GM18519 (cell line): ENCODE results near the gene MGMT.

ENCODE experiments used
- ATAC-seq: cut with Tn5 transposase; IDR thresholded peaks from one replicate; pipeline ENCODE4 v1.9.1; 2021; ENCODE audit warnings: mild to moderate bottlenecking, moderate library complexity; ENCODE audit not compliant: unreplicated experiment, low FRiP score

The MGMT gene

DNA sequence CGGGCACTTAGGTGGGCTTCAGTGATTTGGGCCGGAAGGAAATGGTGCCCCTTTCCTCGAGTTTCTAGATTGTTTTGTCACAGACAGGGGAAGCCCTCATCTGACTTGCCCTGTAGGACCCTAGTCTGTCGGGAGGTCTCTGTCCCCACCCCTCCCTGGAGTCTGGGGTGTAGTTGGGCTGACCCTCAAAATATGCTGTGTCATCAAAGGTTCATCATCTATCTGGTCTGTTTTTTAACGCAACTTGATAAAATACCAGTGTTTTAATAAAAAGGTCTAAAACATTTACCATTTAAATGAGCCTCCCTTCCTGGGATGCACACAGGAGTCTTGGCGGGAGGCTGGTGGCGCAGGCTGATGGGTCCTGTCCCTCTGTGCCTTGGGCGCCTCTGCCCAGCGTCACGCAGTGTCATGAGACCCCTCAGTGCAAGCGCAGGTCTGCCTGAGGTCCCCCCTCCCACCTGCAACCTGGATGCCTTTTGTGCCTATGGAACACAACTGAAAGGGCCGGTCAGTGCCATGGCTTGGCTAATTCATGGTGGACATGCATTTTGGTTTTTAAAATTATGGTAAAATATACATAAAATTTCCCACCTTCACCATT is 146.4 kb downstream of the MGMT start:
- ATAC-seq, result no peak

DNA sequence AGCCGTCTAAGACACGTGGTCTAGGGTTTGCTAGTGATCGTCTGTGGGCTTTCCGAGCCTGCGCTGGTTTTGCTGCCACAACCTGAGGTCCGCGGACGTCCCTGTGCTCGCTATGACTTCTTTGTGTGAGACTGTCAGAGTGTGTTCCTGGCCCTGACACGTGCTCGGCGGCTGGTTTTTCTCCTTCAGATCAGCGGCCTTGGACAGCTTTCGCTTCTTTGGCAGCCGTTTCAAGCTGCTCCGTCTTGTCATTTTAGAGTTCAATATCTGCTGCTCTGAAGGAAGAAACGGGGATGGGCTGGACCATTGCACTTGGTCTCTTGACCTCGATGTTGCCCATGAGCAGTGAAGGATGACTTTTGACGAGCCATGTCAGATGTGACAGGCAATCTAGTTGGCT is 147.3 kb downstream of the MGMT start:
- no peak for ATAC-seq

DNA sequence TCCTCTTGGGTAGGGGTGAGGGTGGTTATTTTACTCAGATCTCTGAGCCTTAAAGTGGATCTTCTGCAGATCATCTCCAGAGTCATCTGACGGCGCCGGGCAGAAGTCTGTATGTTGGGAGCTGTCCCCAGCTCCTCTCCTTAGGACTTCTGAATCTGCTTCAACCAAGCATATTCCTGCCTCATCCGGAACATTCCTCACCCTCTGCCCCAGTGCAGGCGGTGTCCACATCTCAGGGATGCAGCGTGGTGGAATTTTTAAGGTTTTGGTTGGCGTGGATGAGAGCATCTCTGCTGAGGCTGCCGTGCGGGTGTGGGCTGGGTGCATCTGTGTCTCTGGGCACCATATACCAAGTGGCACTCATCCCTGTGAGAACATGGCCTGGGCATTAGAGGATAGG is 148.3 kb downstream of the MGMT start:
- no peak for ATAC-seq

DNA sequence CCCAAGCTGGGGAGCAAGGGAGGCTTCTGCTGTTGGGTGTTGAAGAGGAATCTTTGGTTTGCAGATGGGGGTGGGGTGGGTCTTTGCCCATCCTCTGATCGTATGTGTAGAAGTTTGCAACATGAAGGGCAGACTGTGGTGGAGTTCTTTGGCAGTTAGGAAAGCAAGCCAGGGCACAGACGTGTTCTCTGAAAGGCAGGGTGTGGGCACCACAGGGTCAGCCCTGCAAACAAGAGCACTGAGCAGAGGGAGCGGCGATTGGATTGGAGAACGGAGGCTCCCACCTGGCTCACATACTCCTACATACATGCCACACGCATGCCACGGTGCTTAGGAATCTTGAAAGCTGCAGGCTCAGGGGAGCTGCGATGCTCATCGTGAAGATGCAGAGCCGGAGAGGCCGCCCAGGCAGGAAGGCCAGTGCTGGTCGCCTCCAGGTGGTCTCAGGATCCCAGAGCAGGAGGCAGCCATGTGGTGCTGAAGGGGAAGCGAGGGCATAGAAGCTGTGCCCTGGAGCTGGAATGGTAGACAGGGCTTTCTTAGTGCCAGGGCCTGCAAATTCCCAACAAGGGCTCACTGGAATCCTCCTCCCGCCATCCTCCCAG is 149.0 kb downstream of the MGMT start:
- no peak for ATAC-seq

DNA sequence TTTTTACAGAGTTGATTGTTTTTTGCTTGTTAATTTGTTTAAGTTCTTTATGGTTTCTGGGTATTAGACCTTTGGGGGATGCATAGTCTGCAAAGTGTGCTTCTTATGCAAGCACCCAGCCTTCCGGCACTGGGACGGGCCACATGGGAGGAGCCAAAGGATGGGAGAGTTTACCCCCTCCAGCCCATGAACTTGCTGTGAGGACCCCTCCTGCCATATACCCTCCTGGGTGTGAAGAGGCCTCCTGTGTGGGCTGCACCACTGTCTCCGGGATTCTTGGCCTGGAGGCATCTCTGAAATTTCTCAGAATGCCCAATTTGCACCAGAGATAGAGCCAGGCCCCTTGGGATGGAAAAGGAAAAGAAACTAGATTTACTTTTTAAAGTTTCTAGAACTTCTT is 150.7 kb downstream of the MGMT start:
- ATAC-seq, result no peak

DNA sequence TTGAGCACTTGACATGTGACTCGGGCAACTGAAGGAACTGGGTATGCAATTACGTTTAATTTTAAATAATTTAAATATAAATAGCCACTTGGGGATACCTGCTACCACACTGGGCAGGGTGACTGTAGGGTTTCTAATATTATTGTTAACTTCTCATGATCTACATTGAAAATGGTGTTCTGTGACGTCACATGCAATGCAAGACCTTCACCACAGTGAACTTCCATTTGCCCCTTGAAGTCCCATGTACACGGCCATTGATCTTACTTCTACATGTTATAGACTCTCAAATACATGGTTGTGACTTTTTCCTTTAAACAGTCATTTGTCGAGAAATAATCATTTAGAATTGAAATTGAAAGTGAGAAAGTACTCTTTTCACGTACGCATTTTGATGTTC is 154.0 kb downstream of the MGMT start:
- no peak for ATAC-seq

DNA sequence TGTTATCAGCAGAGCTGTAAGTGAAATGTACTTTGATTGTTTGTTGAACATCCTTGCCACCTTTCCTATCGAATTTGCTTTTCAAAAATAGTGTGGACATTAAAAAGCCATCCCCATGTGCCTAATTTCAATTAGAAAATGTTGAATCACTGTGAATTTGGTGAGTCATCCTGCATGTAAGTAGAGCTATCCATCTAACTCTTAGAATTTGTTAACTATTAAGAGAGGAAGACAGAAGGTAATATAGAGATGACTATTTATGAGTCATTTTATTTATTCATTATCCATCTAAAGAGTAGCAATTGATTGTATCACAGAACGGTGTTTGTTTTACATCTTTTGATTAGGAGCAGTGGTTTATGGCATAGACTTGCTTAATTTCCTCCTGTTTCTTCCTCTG is 154.7 kb downstream of the MGMT start:
- no peak for ATAC-seq

DNA sequence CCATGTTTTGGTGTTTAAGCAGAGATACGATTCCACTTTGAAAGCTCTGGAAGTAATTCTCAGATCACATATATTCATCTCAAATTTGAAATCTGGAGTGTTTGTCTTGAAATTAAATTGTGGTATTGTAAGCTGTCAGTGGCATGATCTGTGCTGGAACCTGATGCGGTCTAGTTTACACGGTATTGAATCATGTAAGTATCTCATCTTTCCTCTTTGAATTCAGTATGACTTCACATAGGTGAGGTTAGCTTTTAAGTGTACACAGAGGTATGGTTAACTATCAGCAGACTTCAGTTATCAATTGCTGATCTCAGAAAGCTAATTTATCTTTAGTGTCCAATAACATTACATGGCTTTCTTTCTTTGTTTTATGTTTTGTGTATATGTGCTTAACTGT is 155.2 kb downstream of the MGMT start:
- ATAC-seq, result no peak

DNA sequence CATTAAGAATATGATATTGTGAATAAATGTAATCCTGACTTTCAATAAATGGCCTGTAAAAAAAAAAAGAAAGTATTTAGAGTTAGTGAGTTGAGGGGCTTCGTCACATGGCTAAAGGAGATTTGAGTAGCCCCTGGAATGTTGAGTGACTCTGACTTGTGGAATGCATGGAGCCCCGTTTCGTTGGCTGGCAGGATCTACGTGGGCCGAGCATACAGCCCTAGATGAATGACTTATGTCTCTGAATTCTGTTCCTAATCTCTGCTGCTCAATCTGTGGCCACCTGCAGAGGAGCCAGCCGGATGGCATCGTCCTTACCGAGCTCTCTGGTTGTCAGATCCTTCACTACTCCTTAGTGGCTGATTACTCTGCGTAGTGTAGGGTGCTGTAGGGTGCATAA is 155.7 kb downstream of the MGMT start:
- ATAC-seq, result no peak

DNA sequence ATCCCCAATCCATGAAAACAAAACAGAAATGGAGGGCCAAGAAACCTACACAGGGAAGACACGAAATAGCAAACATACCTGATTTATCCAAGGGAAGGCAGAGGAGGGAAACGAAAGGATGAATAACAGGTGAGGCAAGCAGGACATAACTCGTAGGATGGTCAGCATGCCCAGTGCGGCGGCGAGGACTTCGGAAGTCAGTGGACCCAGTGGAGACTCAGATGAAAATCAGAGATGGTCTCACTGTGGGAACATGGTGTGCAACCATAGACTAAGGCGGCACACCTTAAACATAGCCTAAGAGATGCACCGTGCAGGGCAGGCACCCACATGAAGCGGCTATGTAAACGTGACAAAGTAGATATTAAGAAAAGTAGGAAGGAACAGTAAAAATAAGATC is 157.5 kb downstream of the MGMT start:
- no peak for ATAC-seq

DNA sequence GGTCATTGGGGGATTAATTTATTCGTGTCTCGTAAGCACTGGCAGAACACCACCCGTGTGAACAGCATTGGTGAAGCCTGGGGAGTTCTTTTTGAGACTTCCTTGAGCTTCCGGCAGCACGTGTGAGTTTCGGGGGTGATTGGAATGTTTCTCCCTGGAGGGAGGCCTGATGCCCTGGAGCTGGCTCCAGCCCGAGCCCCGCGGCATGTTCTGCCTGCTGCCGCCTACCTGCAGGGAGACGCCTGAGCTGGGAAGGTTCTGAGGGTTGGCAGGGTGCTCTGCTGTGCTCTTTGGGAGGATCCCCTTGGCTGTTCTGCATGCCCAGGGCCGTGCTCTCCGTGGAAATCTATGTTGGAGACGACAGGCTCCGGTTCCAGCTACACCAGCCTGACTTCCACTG is 159.3 kb downstream of the MGMT start:
- no peak for ATAC-seq

DNA sequence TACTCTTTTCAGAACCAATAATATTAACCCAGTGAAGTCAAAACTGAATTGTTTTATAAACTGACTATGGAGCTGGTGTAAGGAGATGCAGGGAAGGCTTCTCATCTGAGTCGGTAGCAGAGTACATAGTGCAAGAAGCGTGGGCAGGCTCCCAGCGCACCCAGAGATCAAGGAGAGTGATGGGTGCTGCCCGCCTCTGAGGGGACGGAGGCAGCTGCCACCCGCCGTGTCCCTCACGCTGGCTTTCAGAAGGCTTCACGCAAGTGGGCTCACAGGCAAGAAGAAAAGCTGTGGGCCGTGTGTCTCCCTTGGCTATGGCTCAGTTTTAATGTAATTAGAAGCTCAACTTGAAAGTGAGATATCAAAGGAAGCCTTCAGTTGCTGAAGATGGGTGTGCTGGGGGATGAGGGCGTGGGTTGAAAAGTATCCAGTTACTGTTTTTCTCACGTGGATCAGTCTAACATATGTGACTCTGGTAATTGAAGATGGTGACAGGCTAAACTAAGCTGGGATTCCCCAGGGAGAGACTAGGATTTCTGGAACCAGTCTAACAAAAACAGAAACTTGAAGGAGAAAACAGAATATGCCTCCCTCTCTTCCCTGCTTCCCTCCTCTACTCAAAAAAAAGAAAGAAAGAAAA is 159.9 kb downstream of the MGMT start:
- ATAC-seq, result no peak

DNA sequence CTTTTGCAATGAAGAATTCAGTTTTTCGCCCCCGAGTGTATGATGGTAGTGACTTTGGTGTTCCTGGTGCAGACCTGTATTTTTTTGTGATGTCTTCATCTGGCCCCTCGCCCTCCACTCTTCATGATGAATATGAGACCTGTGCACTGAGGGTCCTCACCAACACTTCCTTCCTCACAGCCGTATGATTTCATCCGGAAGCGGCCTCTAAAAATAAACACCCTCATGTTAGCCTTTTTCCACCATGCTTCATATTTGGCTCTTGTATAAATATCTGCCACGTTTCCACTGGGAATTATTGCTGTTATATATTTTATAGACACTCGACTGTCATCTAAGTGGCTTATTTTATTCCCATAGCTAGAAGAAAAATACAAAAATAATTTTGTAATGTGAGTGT is 160.4 kb downstream of the MGMT start:
- ATAC-seq, result no peak

DNA sequence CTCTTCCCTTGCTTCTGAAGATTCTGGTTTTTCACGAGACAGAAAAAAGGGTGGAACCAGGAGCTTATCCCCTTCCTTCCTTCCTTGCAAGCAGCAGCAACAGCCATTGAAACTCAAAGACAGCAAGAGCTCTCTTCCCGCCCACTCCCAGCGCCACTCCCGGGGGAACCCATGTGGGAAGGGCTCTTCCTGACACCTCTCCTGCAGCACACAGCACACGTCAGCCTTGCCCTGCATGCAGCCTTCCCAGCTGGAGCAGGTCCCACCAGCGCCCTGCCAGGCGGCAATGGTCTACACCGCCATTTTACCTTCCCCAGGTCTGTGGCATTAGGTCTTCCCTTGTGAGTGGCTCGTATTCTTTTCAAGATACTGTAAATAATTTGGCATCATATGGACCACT is 161.8 kb downstream of the MGMT start:
- ATAC-seq, result no peak

DNA sequence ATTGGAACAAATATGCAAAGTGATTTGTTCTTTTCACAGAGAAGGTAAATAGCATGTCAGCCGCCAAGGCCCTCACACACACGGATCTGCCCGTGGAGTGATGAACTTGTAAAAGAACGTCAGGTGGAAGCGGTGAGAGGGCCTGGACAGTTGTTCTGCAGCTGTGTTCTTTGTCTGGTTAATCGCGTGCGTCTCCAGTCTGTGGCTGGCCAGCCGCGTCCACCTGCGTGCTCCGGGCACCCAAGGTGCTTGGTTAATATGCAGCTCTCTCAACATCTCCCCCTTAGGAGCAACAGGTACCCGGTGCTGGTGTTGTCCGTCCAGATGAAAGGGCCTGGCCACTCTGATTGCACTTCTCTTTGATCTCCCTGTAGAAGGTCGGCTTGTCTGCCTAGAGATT is 162.9 kb downstream of the MGMT start:
- ATAC-seq, result no peak

DNA sequence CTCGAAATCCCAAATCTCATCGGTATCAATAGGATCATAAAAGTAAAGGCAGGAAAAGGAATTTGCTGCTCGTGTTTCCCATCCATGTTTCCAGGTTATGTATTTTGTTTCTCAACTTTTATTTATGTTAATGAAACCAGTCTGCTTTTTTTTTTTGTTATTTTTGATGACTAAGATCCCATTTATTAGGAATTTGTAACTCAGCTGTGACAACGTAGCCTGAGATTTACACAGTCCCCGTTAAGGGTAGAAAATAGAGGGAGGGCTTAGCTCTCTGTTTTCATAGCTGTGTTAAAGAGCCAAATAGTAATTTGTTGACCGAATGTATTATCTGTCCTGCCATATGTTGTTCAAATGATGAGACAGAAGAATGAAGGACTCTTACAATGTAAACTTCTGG is 164.0 kb downstream of the MGMT start:
- ATAC-seq, result no peak

DNA sequence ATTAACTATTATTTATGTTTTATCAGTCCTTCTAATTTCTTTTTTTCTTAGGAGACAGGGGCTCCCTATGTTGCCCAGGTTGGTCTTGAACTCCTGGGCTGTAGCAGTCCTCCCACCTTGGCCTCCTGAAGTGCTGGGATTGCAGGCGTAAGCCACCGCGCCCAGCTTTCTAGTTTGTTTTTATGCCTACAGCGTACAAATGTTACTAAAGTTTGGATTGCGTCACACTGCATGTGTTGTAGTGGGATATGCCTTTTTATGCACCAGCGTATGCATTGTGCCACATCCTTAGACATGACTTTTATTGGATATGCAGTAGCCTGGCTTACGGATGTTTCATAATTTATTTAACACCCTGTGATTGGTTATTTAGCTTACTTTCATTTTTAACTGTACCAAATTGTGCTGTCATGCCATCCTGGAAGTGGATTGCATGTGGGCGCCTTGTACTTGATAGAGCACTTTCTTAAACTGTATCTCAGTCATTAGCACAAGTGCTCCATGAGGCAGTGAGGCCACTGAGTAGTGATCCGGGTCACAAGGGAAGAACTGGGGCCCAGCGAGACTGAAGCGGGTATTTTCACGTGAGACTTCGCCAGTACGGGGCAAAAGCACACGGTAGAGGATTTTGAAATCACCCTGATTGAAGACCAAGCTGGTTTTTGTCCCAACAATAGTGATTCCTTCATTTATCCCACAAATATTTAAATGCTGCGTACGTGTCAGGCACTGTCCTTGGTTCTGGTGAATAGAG is 165.0 kb downstream of the MGMT start:
- no peak for ATAC-seq

DNA sequence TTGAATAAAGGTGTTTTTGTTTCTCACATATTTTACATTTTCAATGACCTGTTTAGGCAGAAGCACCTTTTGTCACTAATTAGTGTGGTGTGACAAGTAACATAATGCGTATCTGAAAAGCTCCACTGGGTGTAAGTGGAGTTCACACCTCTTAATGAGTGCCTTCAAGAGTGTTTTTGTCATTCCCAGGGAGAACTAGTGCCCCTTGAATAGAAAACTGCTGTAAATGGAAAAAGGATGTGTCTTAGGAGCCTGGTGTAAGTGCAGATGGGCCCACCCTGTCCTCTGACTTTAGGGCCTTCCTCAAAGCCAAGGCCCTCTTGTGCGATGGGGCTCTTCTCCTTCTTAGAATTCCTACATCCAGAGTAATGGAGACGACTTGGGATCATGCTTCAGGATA is 170.0 kb downstream of the MGMT start:
- no peak for ATAC-seq

DNA sequence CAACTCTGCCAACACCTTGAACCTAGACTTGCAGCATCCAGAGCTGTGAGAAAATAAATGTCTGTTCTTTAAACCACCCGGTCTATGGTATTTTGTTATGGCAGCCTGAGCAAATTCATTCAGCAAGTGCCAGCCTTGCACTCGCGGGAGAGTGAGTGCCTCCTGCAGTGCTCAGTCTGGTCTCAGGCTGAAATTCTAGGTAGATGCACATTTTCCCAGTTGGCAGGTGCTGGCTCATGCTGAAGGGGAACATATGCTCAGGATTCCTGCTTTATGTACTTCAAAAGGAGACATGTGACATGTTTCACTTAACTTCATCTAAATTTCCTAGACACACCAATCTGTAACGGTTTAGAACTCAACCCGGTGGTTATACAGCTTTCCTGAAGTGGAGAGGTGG is 170.8 kb downstream of the MGMT start:
- no peak for ATAC-seq

DNA sequence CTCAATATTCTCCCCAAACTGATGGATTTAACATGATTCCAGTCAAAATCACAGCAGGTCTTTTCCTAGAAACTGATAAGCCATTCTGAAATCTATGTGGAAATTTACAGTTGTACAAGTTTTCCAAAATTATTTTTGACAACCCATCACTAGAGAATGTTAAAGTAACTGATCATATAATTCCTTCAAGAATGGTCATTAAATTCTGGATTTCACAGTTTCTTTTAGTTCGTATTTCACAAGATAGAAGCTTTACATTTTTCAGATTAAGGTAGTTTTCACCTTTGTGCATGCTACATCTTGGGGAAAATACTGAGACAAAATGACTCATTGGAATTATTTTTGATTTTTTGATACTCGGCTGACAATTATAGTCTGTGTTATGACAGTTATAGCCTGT is 174.3 kb downstream of the MGMT start:
- ATAC-seq, result no peak

DNA sequence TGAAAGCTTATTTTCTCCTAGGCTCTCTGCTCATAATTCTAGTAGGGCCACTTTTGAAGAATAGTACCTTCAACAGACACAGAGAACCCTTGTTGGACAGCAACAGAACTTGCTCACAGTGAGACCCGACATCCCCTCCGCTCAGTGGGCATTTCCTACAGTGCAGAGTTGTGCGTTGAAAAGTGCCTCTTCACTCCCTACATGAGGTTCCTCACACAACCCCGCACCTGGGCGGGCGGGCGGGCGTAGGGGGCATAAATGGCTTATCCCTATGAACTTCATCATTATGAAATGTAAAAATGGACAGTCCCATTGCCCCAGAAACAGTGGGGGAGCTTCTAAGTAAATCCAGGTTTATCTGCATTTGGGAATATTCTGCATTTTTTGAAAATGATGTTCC is 174.9 kb downstream of the MGMT start:
- no peak for ATAC-seq

DNA sequence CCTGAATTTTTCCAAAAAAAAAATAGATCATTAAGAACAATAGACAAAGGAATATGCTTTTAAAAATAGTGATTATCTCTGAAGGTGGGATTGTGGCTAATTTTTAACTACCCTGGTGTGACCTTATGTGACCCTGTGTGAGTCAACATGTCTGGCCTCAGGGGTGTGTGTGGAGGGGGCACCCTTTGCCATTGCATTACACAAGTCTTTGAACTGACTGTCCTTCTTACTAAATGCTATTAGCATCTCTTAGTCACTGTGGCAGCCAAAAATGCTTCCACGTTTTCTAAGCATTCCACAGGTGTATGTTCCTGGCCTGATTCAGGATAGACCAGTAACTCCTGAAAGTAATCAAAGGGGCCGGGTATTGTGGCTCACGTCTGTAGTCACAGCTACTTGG is 175.4 kb downstream of the MGMT start:
- ATAC-seq, result no peak
